Body of pancreas (tissue), 4 donors: ENCODE data around the gene SMAGP.
"Not testable (repeated sequence)": the region's sequence is repeated elsewhere in the genome, so short reads cannot be mapped to it uniquely, and the experiment has no call there.

Source experiments
- POLR2A ChIP-seq, 3 donors: fragments of 450-650 bp; IDR thresholded peaks; one replicate each; pipeline ENCODE4 v1.6.1; 2016; ENCODE audit warnings: antibody characterized with exemption in 3 of 3, mild to moderate bottlenecking in 2 of 3
- TF ChIP-seq, protein P1 (sequence below), 7 experiments: fragments of 450-650 bp in 4 of 7; fragments of 200-600 bp in 3 of 7; sonication (generic) in 3 of 7; IDR thresholded peaks; one replicate each; pipeline ENCODE4 v1.5.1; 2016 to 2019; ENCODE audit warnings: antibody characterized with exemption in 7 of 7

GRCh38 chr12:51294097-51294496 lies 23.9 kb upstream of the SMAGP start:
- TF ChIP-seq, protein P1, sequence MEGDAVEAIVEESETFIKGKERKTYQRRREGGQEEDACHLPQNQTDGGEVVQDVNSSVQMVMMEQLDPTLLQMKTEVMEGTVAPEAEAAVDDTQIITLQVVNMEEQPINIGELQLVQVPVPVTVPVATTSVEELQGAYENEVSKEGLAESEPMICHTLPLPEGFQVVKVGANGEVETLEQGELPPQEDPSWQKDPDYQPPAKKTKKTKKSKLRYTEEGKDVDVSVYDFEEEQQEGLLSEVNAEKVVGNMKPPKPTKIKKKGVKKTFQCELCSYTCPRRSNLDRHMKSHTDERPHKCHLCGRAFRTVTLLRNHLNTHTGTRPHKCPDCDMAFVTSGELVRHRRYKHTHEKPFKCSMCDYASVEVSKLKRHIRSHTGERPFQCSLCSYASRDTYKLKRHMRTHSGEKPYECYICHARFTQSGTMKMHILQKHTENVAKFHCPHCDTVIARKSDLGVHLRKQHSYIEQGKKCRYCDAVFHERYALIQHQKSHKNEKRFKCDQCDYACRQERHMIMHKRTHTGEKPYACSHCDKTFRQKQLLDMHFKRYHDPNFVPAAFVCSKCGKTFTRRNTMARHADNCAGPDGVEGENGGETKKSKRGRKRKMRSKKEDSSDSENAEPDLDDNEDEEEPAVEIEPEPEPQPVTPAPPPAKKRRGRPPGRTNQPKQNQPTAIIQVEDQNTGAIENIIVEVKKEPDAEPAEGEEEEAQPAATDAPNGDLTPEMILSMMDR (IDR thresholded peaks at IDR 0.05), result not testable (repeated sequence)
- not testable (repeated sequence) for TF ChIP-seq POLR2A (IDR thresholded peaks at IDR 0.05)
